GM06990 (cell line): ENCODE data around the gene PLCB3.

Experiments
- DNase-seq: peaks from one replicate; pipeline ENCODE4 v3.0.0-alpha.2; 2011; ENCODE audit not compliant: insufficient read length; ENCODE audit errors: extremely low read depth
- H3K27me3 ChIP-seq: replicated peaks from 2 replicates; pipeline ENCODE4 v1.6.0; 2011; ENCODE audit warnings: low read length; ENCODE audit not compliant: control insufficient read depth, insufficient read depth
- H3K36me3 ChIP-seq: 2 replicates; pipeline ENCODE4 v1.5.1; 2011; ENCODE audit warnings: low read length; ENCODE audit not compliant: control insufficient read depth, insufficient read depth
- H3K4me3 ChIP-seq: replicated peaks from 2 replicates; pipeline ENCODE4 v1.5.1; 2011; ENCODE audit warnings: low read depth, mild to moderate bottlenecking, control low read depth, low read length
- TF ChIP-seq, protein P1 (sequence below): IDR thresholded peaks from 2 replicates; pipeline ENCODE4 v1.5.1; 2011; ENCODE audit warnings: low read length, control low read depth, mild to moderate bottlenecking, inconsistent platforms; ENCODE audit not compliant: insufficient read depth, poor library complexity, severe bottlenecking

Gene PLCB3

GRCh38 chr11:64252003-64252872, 908 bp downstream of the PLCB3 start:
- H3K36me3 ChIP-seq = peaks cover 8% of the 10 kb centered on the region
- no peaks in the 10 kb centered on the region for H3K27me3 ChIP-seq
- peak overlapping the region; percentile 71 for H3K4me3 ChIP-seq
- DNase-seq = no peak
- TF ChIP-seq, protein P1, sequence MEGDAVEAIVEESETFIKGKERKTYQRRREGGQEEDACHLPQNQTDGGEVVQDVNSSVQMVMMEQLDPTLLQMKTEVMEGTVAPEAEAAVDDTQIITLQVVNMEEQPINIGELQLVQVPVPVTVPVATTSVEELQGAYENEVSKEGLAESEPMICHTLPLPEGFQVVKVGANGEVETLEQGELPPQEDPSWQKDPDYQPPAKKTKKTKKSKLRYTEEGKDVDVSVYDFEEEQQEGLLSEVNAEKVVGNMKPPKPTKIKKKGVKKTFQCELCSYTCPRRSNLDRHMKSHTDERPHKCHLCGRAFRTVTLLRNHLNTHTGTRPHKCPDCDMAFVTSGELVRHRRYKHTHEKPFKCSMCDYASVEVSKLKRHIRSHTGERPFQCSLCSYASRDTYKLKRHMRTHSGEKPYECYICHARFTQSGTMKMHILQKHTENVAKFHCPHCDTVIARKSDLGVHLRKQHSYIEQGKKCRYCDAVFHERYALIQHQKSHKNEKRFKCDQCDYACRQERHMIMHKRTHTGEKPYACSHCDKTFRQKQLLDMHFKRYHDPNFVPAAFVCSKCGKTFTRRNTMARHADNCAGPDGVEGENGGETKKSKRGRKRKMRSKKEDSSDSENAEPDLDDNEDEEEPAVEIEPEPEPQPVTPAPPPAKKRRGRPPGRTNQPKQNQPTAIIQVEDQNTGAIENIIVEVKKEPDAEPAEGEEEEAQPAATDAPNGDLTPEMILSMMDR = peak; percentile 52

- TF ChIP-seq, protein P1 = no peak
- no peaks in the 10 kb centered on the region for H3K27me3 ChIP-seq
- H3K36me3 ChIP-seq = peaks cover 8% of the 10 kb centered on the region
- DNase-seq = no peak
- H3K4me3 ChIP-seq = no peak overlapping the region
These were observed 1.7 kb downstream of the PLCB3 start for GRCh38 chr11:64253043-64253442.

DNA sequence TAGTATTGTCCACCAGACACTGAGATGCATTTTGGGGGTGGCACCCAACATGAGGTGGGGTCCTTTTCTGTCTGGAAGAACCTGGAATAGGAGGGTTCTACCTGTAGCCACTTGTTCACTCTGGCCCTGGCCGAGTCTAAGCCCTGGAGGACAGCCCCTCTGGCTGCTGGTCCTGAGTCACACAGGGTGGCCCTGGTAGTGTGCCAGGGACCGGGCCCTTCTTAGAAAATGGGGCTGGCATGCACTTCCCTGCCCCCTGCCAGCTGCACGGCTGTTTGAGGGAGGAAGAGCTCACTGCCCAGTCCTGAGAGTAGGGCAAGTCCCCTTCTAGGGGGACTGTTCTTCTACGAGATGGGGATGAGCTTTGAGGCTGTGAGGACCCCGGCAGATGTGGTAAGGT, 2.2 kb downstream of the PLCB3 start:
- H3K27me3 ChIP-seq = no peaks in the 10 kb centered on the region
- H3K4me3 ChIP-seq = no peak overlapping the region
- TF ChIP-seq, protein P1 = no peak
- no peak for DNase-seq
- H3K36me3 ChIP-seq = peaks cover 9% of the 10 kb centered on the region

DNA sequence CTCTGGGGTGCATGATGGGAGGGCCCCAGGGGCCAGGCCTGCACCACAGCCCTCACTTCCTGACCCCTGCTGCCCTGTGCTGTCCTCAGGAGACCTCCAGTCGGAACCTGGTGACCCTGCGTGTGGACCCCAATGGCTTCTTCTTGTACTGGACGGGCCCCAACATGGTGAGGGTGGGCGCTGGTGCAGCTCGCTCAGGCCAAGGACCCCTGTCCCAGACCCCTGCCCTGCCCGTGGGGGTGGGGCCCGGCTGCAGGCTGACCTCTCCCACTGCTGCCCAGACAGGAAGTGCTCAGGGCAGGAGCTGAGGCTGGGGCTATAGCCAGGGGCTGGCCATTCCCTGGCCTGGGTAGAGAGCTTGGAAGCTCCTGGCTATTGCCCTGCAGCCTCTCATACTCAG, 3.0 kb downstream of the PLCB3 start:
- no peak overlapping the region for H3K4me3 ChIP-seq
- TF ChIP-seq, protein P1 = no peak
- no peaks in the 10 kb centered on the region for H3K27me3 ChIP-seq

DNA sequence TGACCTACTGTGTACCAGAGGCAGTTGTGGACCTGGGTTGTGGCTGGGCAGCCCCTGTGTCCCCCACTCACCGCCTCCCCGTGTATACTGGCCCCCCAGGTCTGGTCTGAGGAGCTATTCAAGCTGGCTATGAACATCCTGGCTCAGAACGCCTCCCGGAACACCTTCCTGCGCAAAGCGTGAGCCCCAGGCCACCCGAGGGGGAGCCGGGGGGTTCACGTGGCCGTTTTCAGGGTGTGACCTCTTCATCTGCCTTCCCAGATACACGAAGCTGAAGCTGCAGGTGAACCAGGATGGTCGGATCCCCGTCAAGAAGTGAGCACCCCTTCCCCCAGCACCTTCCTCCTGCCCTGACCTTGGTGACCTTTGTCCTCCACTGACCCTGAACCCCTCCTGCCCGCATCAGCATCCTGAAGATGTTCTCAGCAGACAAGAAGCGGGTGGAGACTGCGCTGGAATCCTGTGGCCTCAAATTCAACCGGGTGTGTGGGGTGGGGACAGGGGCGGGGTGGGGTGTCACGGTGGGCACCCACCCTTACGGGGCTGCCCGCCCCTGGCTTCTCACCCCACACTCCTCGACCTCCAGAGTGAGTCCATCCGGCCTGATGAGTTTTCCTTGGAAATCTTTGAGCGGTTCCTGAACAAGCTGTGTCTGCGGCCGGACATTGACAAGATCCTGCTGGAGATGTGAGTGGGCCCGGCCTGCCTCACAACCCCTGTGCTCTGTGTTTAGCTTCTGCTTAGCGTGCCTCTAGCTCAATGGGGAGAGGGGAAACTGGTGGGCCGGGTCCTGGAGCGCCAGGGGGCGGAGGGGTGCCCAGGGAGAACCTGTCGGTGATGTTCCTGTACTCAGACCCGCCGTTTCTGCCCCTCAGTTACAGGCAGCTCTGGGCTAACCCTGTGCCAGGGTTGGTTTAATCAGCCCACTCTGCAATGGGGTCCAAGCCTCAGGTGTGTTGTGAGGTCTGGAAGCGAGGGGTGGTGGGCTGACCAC, 4.1 kb downstream of the PLCB3 start:
- Histone ChIP-seq H3K4me3 (no peak overlapping the region), H3K27me3 (no peaks in the 10 kb centered on the region), H3K36me3 (peaks cover 11% of the 10 kb centered on the region)
- DNase-seq = no peak
- TF ChIP-seq, protein P1 = no peak

More for the DNA sequence above, 3.0 kb downstream of the PLCB3 start:
- no peak for DNase-seq
- H3K36me3 ChIP-seq = peaks cover 11% of the 10 kb centered on the region
